CD4-positive, alpha-beta T cell (primary cell): ENCODE results near the gene LRRC55. TPM values are rescaled to one million over a fixed set of nuclear protein-coding genes. Genes with fewer than 3 reads are reported as not detected.

Experiments used
- ATAC-seq: fragments of 200-7000 bp; cut with Tn5 transposase; one replicate; pipeline ENCODE4 v1.10.0; 2022; ENCODE audit warnings: mild to moderate bottlenecking; ENCODE audit not compliant: poor library complexity
- CTCF ChIA-PET: fragments of 350-600 bp; sonication (Branson Sonifier 250); formaldehyde crosslinking; loops from one replicate; lab custom pipeline; 2021; ENCODE audit warnings: antibody characterized with exemption, inconsistent platforms; lab: Charles Lee
- POLR2A ChIA-PET: fragments of 350-600 bp; sonication (Branson Sonifier 250); formaldehyde crosslinking; loops from one replicate; lab custom pipeline; 2021; ENCODE audit warnings: antibody characterized with exemption, inconsistent platforms; lab: Charles Lee
- DNase-seq, 14 experiments: peaks; one replicate each; pipeline ENCODE4 v3.0.0-alpha.2; 2013 to 2020; ENCODE audit warnings: mixed read lengths in 2 of 14
- H3K27ac ChIP-seq, 2 donors: one replicate each; pipeline versions ENCODE4 v1.5.1 to v1.7.0; 2013; ENCODE audit warnings: low read length in 2 of 2, low read depth in 1 of 2, mild to moderate bottlenecking in 1 of 2
- H3K27me3 ChIP-seq, 2 experiments: 1 replicate in 1 of 2; 2 replicates in 1 of 2; pipeline versions ENCODE4 v1.6.1 to v1.7.0; 2013; ENCODE audit warnings: low read length in 2 of 2, control low read depth in 1 of 2, mild to moderate bottlenecking in 1 of 2, moderate library complexity in 1 of 2; ENCODE audit not compliant: insufficient read depth in 2 of 2, control insufficient read depth in 1 of 2
- H3K36me3 ChIP-seq: one replicate; pipeline ENCODE4 v1.6.1; 2013; ENCODE audit warnings: low read length, control low read depth; ENCODE audit not compliant: insufficient read depth
- H3K4me1 ChIP-seq: one replicate; pipeline ENCODE4 v1.6.1; 2013; ENCODE audit warnings: low read length, control low read depth; ENCODE audit not compliant: insufficient read depth
- H3K4me3 ChIP-seq: one replicate; pipeline ENCODE4 v1.5.1; 2013; ENCODE audit warnings: mild to moderate bottlenecking, low read length, moderate library complexity
- H3K9me3 ChIP-seq, 2 experiments: 1 replicate in 1 of 2; 2 replicates in 1 of 2; pipeline versions ENCODE4 v1.6.1 to v1.7.0; 2013; ENCODE audit warnings: low read length in 2 of 2, mild to moderate bottlenecking in 2 of 2, control low read depth in 1 of 2, moderate library complexity in 1 of 2; ENCODE audit not compliant: control insufficient read depth in 1 of 2, insufficient read depth in 1 of 2
- H3K27ac Mint-ChIP-seq: one replicate; pipeline ENCODE4 v1.8.0; 2020; ENCODE audit warnings: mixed read lengths
- H3K27me3 Mint-ChIP-seq: one replicate; pipeline ENCODE4 v1.8.0; 2021; ENCODE audit warnings: mixed read lengths
- H3K36me3 Mint-ChIP-seq: one replicate; pipeline ENCODE4 v1.8.0; 2021; ENCODE audit warnings: low read depth, mixed read lengths
- H3K4me1 Mint-ChIP-seq: one replicate; pipeline ENCODE4 v1.8.0; 2021; ENCODE audit warnings: low read depth, mixed read lengths
- H3K4me3 Mint-ChIP-seq: one replicate; pipeline ENCODE4 v1.8.0; 2020; ENCODE audit warnings: mild to moderate bottlenecking, mixed read lengths
- H3K9me3 Mint-ChIP-seq: one replicate; pipeline ENCODE4 v1.8.0; 2020; ENCODE audit warnings: mixed read lengths
- CTCF ChIP-seq: fragments of 200-600 bp; IDR thresholded peaks from one replicate; pipeline ENCODE4 v1.8.0; 2022; ENCODE audit warnings: antibody characterized with exemption, mild to moderate bottlenecking
- intact Hi-C, 2 experiments: fragments of 100-400 bp; cut with DNase I in 1 of 2; cut with micrococcal nuclease in 1 of 2; formaldehyde crosslinking; loops; one replicate each; pipeline versions ENCODE4 v1.15.1 to v1.9.0; 2023 to 2025; cut with DNase I, micrococcal nuclease
- total RNA-seq, 174 experiments: library from RNA in 2 of 174; stranded (reverse) in 2 of 174; gene quantifications; one replicate each; pipeline ENCODE4 v1.2.3 and lab custom pipeline; 2021 to 2026

LRRC55 gene
- total RNA-seq, 2 experiments from 2014 or later: not detected

- Mint-ChIP-seq H3K27me3 (peaks cover 22% of the 10 kb centered on the region), H3K4me3 (no peak overlapping the region), H3K27ac (no peak overlapping the region), H3K9me3 (no peaks in the 10 kb centered on the region), H3K4me1 (no peaks in the 10 kb centered on the region), H3K36me3 (no peaks in the 10 kb centered on the region)
- Histone ChIP-seq H3K27ac (no peak overlapping the region), H3K36me3 (no peaks in the 10 kb centered on the region), H3K4me3 (no peak overlapping the region), H3K27me3 (no peaks in the 10 kb centered on the region), H3K4me1 (no peaks in the 10 kb centered on the region), H3K9me3 (no peaks in the 10 kb centered on the region)
- TF ChIP-seq CTCF: no peak
- intact Hi-C loops: no loop called here
- ChIA-PET POLR2A (no interaction called here), CTCF (interaction anchor here (1.0 kb wide), 1 partner anchor 15 kb away, joined by 3 read pairs; no protein-coding TSS in a partner anchor)
- no peak for ATAC-seq
- DNase-seq: no peak
Observed at GRCh38 chr11:57135020-57135751, 46.6 kb upstream of the LRRC55 start.

- no peaks in the 10 kb centered on the region for H3K36me3 Mint-ChIP-seq
- H3K9me3 Mint-ChIP-seq: no peaks in the 10 kb centered on the region
- Histone ChIP-seq H3K4me1 (no peaks in the 10 kb centered on the region), H3K27me3 (no peaks in the 10 kb centered on the region), H3K36me3 (no peaks in the 10 kb centered on the region), H3K9me3 (no peaks in the 10 kb centered on the region), H3K4me3 (no peak overlapping the region), H3K27ac (no peak overlapping the region)
- H3K27me3 Mint-ChIP-seq: peaks cover 22% of the 10 kb centered on the region
- CTCF ChIA-PET: interaction anchor here (0.9 kb wide), 1 partner anchor 20 kb away, joined by 3 read pairs; no protein-coding TSS in a partner anchor
- DNase-seq (no peak), ATAC-seq (no peak)
- no peaks in the 10 kb centered on the region for H3K4me1 Mint-ChIP-seq
- no peak overlapping the region for H3K4me3 Mint-ChIP-seq
- POLR2A ChIA-PET: no interaction called here
- TF ChIP-seq CTCF: no peak
- intact Hi-C loops: no loop called here
- H3K27ac Mint-ChIP-seq: no peak overlapping the region
Observed at GRCh38 chr11:57140568-57140967, 41.2 kb upstream of the LRRC55 start.

GRCh38 chr11:57143459-57143858, 38.3 kb upstream of the LRRC55 start:
- Mint-ChIP-seq H3K4me3 (no peak overlapping the region), H3K4me1 (no peaks in the 10 kb centered on the region), H3K36me3 (no peaks in the 10 kb centered on the region), H3K27me3 (peaks cover 38% of the 10 kb centered on the region), H3K27ac (no peak overlapping the region), H3K9me3 (no peaks in the 10 kb centered on the region)
- ChIA-PET CTCF (no interaction called here), POLR2A (no interaction called here)
- Histone ChIP-seq H3K36me3 (no peaks in the 10 kb centered on the region), H3K9me3 (no peaks in the 10 kb centered on the region), H3K4me3 (no peak overlapping the region), H3K27me3 (no peaks in the 10 kb centered on the region), H3K4me1 (no peaks in the 10 kb centered on the region), H3K27ac (no peak overlapping the region)
- ATAC-seq (no peak), DNase-seq (no peak)
- no peak for TF ChIP-seq CTCF
- intact Hi-C loops: no loop called here
